CD4-positive, CD25-positive, alpha-beta regulatory T cell (primary cell): ENCODE data around the gene PNPLA1. TPM values are rescaled to one million over a fixed set of nuclear protein-coding genes. Genes with fewer than 3 reads are reported as not detected.

ENCODE experiments used
- ATAC-seq, 2 donors: fragments of 150-1000 bp; cut with Tn5 transposase; one replicate each; pipeline ENCODE4 v1.10.0; 2021; ENCODE audit warnings: low read depth in 2 of 2, moderate number of reproducible peaks in 2 of 2, moderate library complexity in 1 of 2
- DNase-seq, 3 donors: peaks; one replicate each; pipeline versions ENCODE4 v3.0.0 to v3.0.0-alpha.2; 2012 to 2022; ENCODE audit warnings: mixed read lengths in 1 of 3
- H3K27ac ChIP-seq: one replicate; pipeline ENCODE4 v1.7.0; 2013; ENCODE audit warnings: mild to moderate bottlenecking, low read length; ENCODE audit not compliant: insufficient read depth, poor library complexity, severe bottlenecking
- H3K27me3 ChIP-seq: one replicate; pipeline ENCODE4 v1.7.0; 2013; ENCODE audit warnings: low read length; ENCODE audit not compliant: control insufficient read depth, insufficient read depth
- H3K36me3 ChIP-seq: one replicate; pipeline ENCODE4 v1.7.0; 2013; ENCODE audit warnings: mild to moderate bottlenecking, low read length, moderate library complexity; ENCODE audit not compliant: control insufficient read depth, insufficient read depth
- H3K4me1 ChIP-seq: 2 replicates; pipeline ENCODE4 v1.7.0; 2013; ENCODE audit warnings: mild to moderate bottlenecking, low read length; ENCODE audit not compliant: insufficient read depth, control insufficient read depth, poor library complexity, severe bottlenecking
- H3K4me3 ChIP-seq: one replicate; pipeline ENCODE4 v1.7.0; 2013; ENCODE audit warnings: low read depth, mild to moderate bottlenecking, low read length, moderate library complexity
- H3K9me3 ChIP-seq, 2 experiments: 1 replicate in 1 of 2; 2 replicates in 1 of 2; pipeline ENCODE4 v1.7.0; 2013; ENCODE audit warnings: low read length in 2 of 2, mild to moderate bottlenecking in 1 of 2, moderate library complexity in 1 of 2; ENCODE audit not compliant: control insufficient read depth in 2 of 2
- H3K27ac Mint-ChIP-seq, 3 donors: one replicate each; pipeline ENCODE4 v1.8.0; 2020 to 2022; ENCODE audit warnings: mild to moderate bottlenecking in 3 of 3, mixed read lengths in 3 of 3, moderate library complexity in 2 of 3
- H3K27me3 Mint-ChIP-seq: one replicate; pipeline ENCODE4 v1.8.0; 2022; ENCODE audit warnings: mild to moderate bottlenecking, mixed read lengths
- H3K36me3 Mint-ChIP-seq: one replicate; pipeline ENCODE4 v1.8.0; 2020; ENCODE audit warnings: mixed read lengths
- H3K4me1 Mint-ChIP-seq, 4 donors: one replicate each; pipeline ENCODE4 v1.8.0; 2020 to 2022; ENCODE audit warnings: mixed read lengths in 4 of 4, mild to moderate bottlenecking in 1 of 4
- H3K4me3 Mint-ChIP-seq, 4 donors: one replicate each; pipeline ENCODE4 v1.8.0; 2020 to 2022; ENCODE audit warnings: mild to moderate bottlenecking in 4 of 4, mixed read lengths in 4 of 4, moderate library complexity in 3 of 4
- H3K9me3 Mint-ChIP-seq, 7 donors: one replicate each; pipeline ENCODE4 v1.8.0; 2020 to 2022; ENCODE audit warnings: mixed read lengths in 7 of 7, mild to moderate bottlenecking in 3 of 7, moderate library complexity in 2 of 7
- polyA plus RNA-seq, 4 donors: library from polyadenylated mRNA; unstranded; fragments of 300-500 nt; fragmentation: Illumina TruSeq; gene quantifications; one replicate each; pipeline ENCODE4 v1.2.3, GENCODE V29; 2021
- total RNA-seq: library from RNA; stranded (reverse); gene quantifications from one replicate; pipeline ENCODE4 v1.2.3, GENCODE V29; 2022

Gene PNPLA1
- total and polyA plus RNA-seq, 5 donors from 2014 or later, result 0.25 TPM; not detected in 4

- Mint-ChIP-seq H3K4me1 (peaks cover 0 to 2% (median 0%) of the 10 kb centered on the region in 4 donors), H3K27me3 (peaks cover 61% of the 10 kb centered on the region), H3K9me3 (no peaks in the 10 kb centered on the region), H3K27ac (no peak overlapping the region), H3K36me3 (no peaks in the 10 kb centered on the region), H3K4me3 (no peak overlapping the region)
- Histone ChIP-seq H3K9me3 (no peaks in the 10 kb centered on the region), H3K27ac (no peak overlapping the region), H3K4me1 (no peaks in the 10 kb centered on the region), H3K27me3 (peaks cover 38% of the 10 kb centered on the region), H3K36me3 (no peaks in the 10 kb centered on the region), H3K4me3 (no peak overlapping the region)
- ATAC-seq (no peak), DNase-seq (no peak)
Measured at GRCh38 chr6:36280983-36281382, 11.1 kb downstream of the PNPLA1 start.

DNA sequence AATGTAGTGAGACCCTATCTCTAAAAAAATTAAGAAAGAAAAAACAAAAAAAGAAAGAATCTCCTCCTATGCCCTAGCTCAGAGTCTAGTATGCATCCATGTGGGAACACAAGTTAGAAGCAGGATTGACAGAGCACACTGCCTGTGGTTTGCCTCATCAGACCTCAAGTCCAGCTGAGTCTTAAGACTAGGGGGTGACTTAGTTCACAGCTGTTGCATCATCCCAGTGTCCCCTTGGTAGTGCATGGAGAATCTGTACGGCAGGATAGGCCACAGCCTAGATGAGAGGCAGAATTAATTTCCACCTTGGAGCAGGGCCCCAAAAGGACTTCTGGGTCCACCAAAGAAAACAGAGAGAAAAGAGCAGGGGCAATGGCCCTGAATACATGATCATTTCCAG is 13.7 kb downstream of the PNPLA1 start:
- no peak overlapping the region for H3K4me3 Mint-ChIP-seq

GRCh38 chr6:36284359-36284758 is 14.5 kb downstream of the PNPLA1 start:
- Histone ChIP-seq H3K4me1 (peaks cover 4% of the 10 kb centered on the region), H3K9me3 (no peaks in the 10 kb centered on the region), H3K36me3 (no peaks in the 10 kb centered on the region), H3K4me3 (no peak overlapping the region), H3K27ac (no peak overlapping the region), H3K27me3 (peaks cover 36% of the 10 kb centered on the region)
- no peak overlapping the region for H3K27ac Mint-ChIP-seq
- H3K9me3 Mint-ChIP-seq, result no peaks in the 10 kb centered on the region
- peaks cover 0 to 7% (median 3%) of the 10 kb centered on the region in 4 donors for H3K4me1 Mint-ChIP-seq
- no peak overlapping the region for H3K4me3 Mint-ChIP-seq
- peaks cover 45% of the 10 kb centered on the region for H3K27me3 Mint-ChIP-seq
- ATAC-seq (no peak), DNase-seq (no peak)
- H3K36me3 Mint-ChIP-seq, result no peaks in the 10 kb centered on the region

More for the DNA sequence above, 13.7 kb downstream of the PNPLA1 start:
- peaks cover 51% of the 10 kb centered on the region for H3K27me3 Mint-ChIP-seq
- ATAC-seq (no peak), DNase-seq (no peak)
- H3K9me3 Mint-ChIP-seq, result no peaks in the 10 kb centered on the region
- no peak overlapping the region for H3K27ac ChIP-seq
- no peak overlapping the region for H3K4me3 ChIP-seq
- H3K4me1 ChIP-seq, result peaks cover 4% of the 10 kb centered on the region
- no peaks in the 10 kb centered on the region for H3K36me3 ChIP-seq
- H3K9me3 ChIP-seq, result no peaks in the 10 kb centered on the region
- no peaks in the 10 kb centered on the region for H3K36me3 Mint-ChIP-seq
- H3K4me1 Mint-ChIP-seq, result peaks cover 0 to 7% (median 3%) of the 10 kb centered on the region in 4 donors
- H3K27me3 ChIP-seq, result peaks cover 36% of the 10 kb centered on the region
- H3K27ac Mint-ChIP-seq, result no peak overlapping the region

DNA sequence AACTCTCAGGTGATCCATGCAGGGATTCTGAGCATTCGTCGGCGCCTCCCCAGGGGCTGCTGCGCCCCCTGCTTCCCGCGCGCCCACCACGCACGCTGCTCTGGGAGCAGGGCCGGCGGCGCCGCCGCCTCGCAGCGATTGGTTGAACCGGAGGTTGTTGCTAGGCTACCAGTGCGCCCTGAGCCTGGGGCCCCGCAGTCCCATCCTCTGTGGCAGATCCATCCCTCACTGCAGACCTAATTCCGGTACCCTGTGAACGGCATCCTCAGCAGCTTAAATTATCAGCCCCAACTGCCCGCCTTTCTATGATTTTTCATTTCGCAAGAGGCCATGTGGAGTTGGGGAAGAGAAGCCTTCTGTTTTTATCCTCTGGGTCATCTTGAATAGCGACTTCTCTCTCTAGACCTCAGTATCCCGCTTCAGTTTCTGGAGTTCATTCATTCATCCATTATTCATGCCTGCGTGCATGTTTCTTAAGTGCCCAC is 15.4 kb downstream of the PNPLA1 start:
- H3K4me3 Mint-ChIP-seq, result no peak overlapping the region
- no peaks in the 10 kb centered on the region for H3K36me3 Mint-ChIP-seq
- no peak overlapping the region for H3K4me3 ChIP-seq
- H3K9me3 Mint-ChIP-seq, result no peaks in the 10 kb centered on the region
- DNase-seq (no peak), ATAC-seq (no peak)
- H3K27ac ChIP-seq, result no peak overlapping the region
- no peaks in the 10 kb centered on the region for H3K9me3 ChIP-seq
- peaks cover 36% of the 10 kb centered on the region for H3K27me3 ChIP-seq
- peaks cover 4% of the 10 kb centered on the region for H3K4me1 ChIP-seq
- H3K27me3 Mint-ChIP-seq, result peaks cover 38% of the 10 kb centered on the region
- H3K27ac Mint-ChIP-seq, result no peak overlapping the region
- H3K4me1 Mint-ChIP-seq, result peaks cover 0 to 7% (median 3%) of the 10 kb centered on the region in 4 donors
- no peaks in the 10 kb centered on the region for H3K36me3 ChIP-seq

- Histone ChIP-seq H3K9me3 (no peaks in the 10 kb centered on the region), H3K4me1 (peaks cover 4% of the 10 kb centered on the region), H3K36me3 (no peaks in the 10 kb centered on the region), H3K27me3 (peaks cover 32% of the 10 kb centered on the region), H3K4me3 (no peak overlapping the region), H3K27ac (no peak overlapping the region)
- ATAC-seq, result no peak
- H3K4me3 Mint-ChIP-seq, result no peak overlapping the region
- H3K4me1 Mint-ChIP-seq, result peaks cover 0 to 7% (median 3%) of the 10 kb centered on the region in 4 donors
- no peak overlapping the region for H3K27ac Mint-ChIP-seq
- H3K27me3 Mint-ChIP-seq, result peaks cover 38% of the 10 kb centered on the region
- DNase-seq, result no peak
- H3K9me3 Mint-ChIP-seq, result no peaks in the 10 kb centered on the region
- H3K36me3 Mint-ChIP-seq, result no peaks in the 10 kb centered on the region
Measured at GRCh38 chr6:36285797-36286196, 15.9 kb downstream of the PNPLA1 start.

DNA sequence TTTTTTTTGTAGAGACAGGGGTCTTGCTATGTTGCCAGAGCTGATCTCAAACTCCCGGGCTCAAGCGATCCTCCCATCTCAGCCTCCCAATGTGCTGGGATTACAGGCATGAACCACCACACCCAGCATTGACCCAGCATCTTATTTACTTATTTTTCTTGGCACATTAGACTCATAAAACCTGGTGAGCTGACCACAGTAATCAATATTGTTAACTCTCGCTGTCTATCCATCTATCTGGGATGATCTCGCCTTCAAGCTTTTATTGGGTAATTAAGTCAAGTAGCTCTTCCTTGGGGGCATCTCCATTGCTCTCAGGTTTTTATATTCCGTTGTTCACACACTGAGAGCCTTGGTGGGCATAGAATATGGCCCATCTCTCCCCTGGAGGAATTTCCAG is 17.0 kb downstream of the PNPLA1 start:
- ATAC-seq, result no peak
- H3K4me1 ChIP-seq, result peaks cover 4% of the 10 kb centered on the region
- peaks cover 0 to 7% (median 3%) of the 10 kb centered on the region in 4 donors for H3K4me1 Mint-ChIP-seq

GRCh38 chr6:36289281-36289878 is 19.5 kb downstream of the PNPLA1 start:
- no peak overlapping the region for H3K4me3 ChIP-seq
- DNase-seq, result no peak
- no peaks in the 10 kb centered on the region for H3K36me3 Mint-ChIP-seq
- no peak for ATAC-seq
- no peaks in the 10 kb centered on the region for H3K9me3 Mint-ChIP-seq
- H3K9me3 ChIP-seq, result no peaks in the 10 kb centered on the region
- H3K36me3 ChIP-seq, result no peaks in the 10 kb centered on the region
- no peak overlapping the region for H3K27ac ChIP-seq
- H3K4me3 Mint-ChIP-seq, result no peak overlapping the region
- H3K4me1 ChIP-seq, result peaks cover 4% of the 10 kb centered on the region
- peaks cover 0 to 7% (median 3%) of the 10 kb centered on the region in 4 donors for H3K4me1 Mint-ChIP-seq
- H3K27ac Mint-ChIP-seq, result no peak overlapping the region
- H3K27me3 Mint-ChIP-seq, result peaks cover 17% of the 10 kb centered on the region
- H3K27me3 ChIP-seq, result peaks cover 21% of the 10 kb centered on the region

More for the DNA sequence above, 17.0 kb downstream of the PNPLA1 start:
- H3K27ac ChIP-seq, result no peak overlapping the region
- no peaks in the 10 kb centered on the region for H3K36me3 ChIP-seq
- Mint-ChIP-seq H3K27ac (no peak overlapping the region), H3K27me3 (peaks cover 27% of the 10 kb centered on the region), H3K9me3 (no peaks in the 10 kb centered on the region), H3K36me3 (no peaks in the 10 kb centered on the region), H3K4me3 (no peak overlapping the region)
- no peaks in the 10 kb centered on the region for H3K9me3 ChIP-seq
- H3K27me3 ChIP-seq, result peaks cover 28% of the 10 kb centered on the region
- H3K4me3 ChIP-seq, result no peak overlapping the region
- no peak for DNase-seq
